GM04504 (cell line): ENCODE results near the gene SKAP1.
"Not testable (repeated sequence)": the region's sequence is repeated elsewhere in the genome, so short reads cannot be mapped to it uniquely, and the experiment has no call there.

Experiments used
- DNase-seq: peaks from one replicate; pipeline ENCODE4 v3.0.0-alpha.2; 2012; ENCODE audit warnings: low read depth

Gene SKAP1

GRCh38 chr17:48413613-48414405 lies 16.2 kb downstream of the SKAP1 start:
- no peak for DNase-seq

GRCh38 chr17:48412841-48413240 lies 17.2 kb downstream of the SKAP1 start:
- no peak for DNase-seq

- DNase-seq = not testable (repeated sequence)
Observed at GRCh38 chr17:48410821-48411220, 19.2 kb downstream of the SKAP1 start.

GRCh38 chr17:48409607-48410006 lies 20.4 kb downstream of the SKAP1 start:
- DNase-seq = no peak

GRCh38 chr17:48406936-48407567 lies 23.0 kb downstream of the SKAP1 start:
- DNase-seq = no peak

GRCh38 chr17:48394821-48395220 lies 35.2 kb downstream of the SKAP1 start:
- DNase-seq = no peak

- no peak for DNase-seq
Observed at GRCh38 chr17:48393283-48393682, 36.7 kb downstream of the SKAP1 start.

- DNase-seq = no peak
Observed at GRCh38 chr17:48392857-48393256, 37.2 kb downstream of the SKAP1 start.

- DNase-seq = no peak
Observed at GRCh38 chr17:48391444-48391843, 38.6 kb downstream of the SKAP1 start.

- DNase-seq = no peak
Observed at GRCh38 chr17:48389903-48390302, 40.1 kb downstream of the SKAP1 start.

- DNase-seq = no peak
Observed at GRCh38 chr17:48388955-48389743, 40.9 kb downstream of the SKAP1 start.

- DNase-seq = no peak
Observed at GRCh38 chr17:48386826-48387225, 43.2 kb downstream of the SKAP1 start.

- DNase-seq = no peak
Observed at GRCh38 chr17:48385319-48385718, 44.7 kb downstream of the SKAP1 start.

GRCh38 chr17:48384164-48384563 lies 45.9 kb downstream of the SKAP1 start:
- no peak for DNase-seq

- DNase-seq = no peak
Observed at GRCh38 chr17:48382989-48383388, 47.0 kb downstream of the SKAP1 start.

- DNase-seq = no peak
Observed at GRCh38 chr17:48378708-48379392, 51.2 kb downstream of the SKAP1 start.

- DNase-seq = no peak
Observed at GRCh38 chr17:48378238-48378637, 51.8 kb downstream of the SKAP1 start.

GRCh38 chr17:48376682-48377325 lies 53.2 kb downstream of the SKAP1 start:
- DNase-seq = no peak

GRCh38 chr17:48375356-48375755 lies 54.7 kb downstream of the SKAP1 start:
- DNase-seq = peak; percentile 17

- DNase-seq = no peak
Observed at GRCh38 chr17:48374650-48375230, 55.3 kb downstream of the SKAP1 start.

- DNase-seq = no peak
Observed at GRCh38 chr17:48373883-48374282, 56.1 kb downstream of the SKAP1 start.
